OCI-LY1 (cell line): Measurements from ENCODE around the gene ATP8A2.

Experiments used
- CTCF ChIP-seq: fragments of 200-600 bp; sonication (generic), shearing (Covaris generic); IDR thresholded peaks from 2 replicates; pipeline ENCODE4 v1.5.1; 2017; ENCODE audit warnings: mild to moderate bottlenecking, antibody characterized with exemption, low read length, moderate library complexity, mixed read lengths
- EZH2 ChIP-seq: fragments of 200-600 bp; sonication (generic), shearing (Covaris generic); IDR thresholded peaks from 2 replicates; pipeline ENCODE4 v1.8.0; 2017; ENCODE audit warnings: borderline replicate concordance, mixed run types, mild to moderate bottlenecking, antibody characterized with exemption, low read length, moderate library complexity, mixed read lengths

GRCh38 chr13:25987987-25988386 lies 616.2 kb downstream of the ATP8A2 start:
- no peak for TF ChIP-seq CTCF
- TF ChIP-seq EZH2: no peak
